Activated CD4-positive, CD25-positive, alpha-beta regulatory T cell (primary cell): ENCODE results near the gene BEGAIN.

Experiments
- DNase-seq, 4 experiments: peaks; one replicate each; lab custom pipeline; 2025; lab: John Stamatoyannopoulos, UW

Gene BEGAIN

DNA sequence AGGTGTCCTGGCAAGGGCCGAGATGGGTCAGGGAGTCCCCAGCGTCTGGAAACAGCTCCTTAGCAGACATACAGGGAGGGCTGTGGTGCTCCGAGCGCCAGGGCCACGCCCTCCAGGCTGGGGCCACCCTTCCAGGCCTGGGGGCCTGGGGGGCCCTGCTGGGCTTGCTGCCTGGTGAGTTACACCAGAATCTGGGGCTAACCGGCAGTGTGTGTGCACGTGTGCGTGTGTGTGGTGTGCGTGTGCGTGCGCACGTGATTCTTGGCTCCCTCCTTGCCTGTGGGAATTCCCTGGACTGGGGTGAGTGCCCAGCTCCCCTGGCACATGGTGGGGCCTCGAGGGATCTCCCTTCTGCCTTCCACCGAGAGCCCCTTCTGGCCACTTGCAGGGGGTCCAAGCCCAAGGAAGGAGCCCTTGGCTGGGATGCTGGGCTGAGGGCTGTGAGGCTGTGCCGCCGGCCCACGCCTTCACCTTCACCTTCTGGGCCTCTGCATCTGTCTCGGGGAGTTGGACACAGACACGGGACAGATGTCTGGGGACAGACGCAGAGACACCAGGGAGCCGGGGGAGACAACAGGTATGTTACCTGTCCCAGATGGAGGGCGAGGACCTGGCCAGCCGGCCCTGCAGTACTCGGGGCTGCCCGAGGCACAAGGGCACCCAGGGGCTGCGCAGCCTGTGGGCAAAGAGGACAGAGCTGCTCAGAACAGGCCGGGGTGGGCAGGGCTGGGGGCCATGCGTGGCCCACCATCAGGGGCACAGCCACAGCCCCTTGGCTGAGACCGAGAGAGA is 37.2 kb downstream of the BEGAIN start:
- DNase-seq = no peak

GRCh38 chr14:100548939-100549338 is 38.3 kb downstream of the BEGAIN start:
- DNase-seq = no peak

DNA sequence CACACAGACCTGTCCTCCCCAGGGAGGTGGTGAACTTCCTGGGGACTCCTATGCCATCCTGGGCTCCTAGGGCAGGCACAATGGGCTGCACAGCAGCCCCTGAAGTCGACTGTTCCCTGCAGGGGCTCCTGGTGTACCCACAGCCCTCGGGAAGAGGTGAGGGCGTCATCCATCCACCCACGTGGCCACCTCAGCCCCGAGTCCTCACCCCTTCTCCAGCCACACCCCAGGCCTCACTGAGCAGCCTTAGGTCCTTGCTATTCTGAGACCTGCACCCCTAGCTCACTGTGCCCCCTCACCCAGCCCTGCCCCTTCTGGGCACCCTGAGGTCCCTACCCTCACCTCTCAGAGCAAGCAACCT is 38.9 kb downstream of the BEGAIN start:
- DNase-seq = no peak

- DNase-seq = no peak
These were observed 39.5 kb downstream of the BEGAIN start for GRCh38 chr14:100547633-100548294.

DNA sequence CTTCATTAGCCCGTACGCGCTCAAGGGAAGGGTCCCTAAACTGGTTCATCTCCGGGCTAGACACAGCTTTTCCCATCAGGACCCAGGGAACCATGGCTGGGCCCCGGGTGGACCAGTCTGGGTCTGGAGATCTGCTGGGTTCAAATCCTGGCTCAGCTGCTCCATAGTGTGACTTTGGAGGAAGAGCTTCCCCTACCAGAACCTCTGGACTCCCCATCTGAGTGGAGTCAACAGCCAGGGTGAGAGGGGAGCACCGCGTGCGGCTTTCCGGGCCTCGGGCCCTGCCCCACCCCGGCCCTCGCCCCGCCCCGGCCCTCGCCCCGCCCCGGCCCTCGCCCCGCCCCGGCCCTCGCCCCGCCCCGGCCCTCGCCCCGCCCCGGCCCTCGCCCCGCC is 41.2 kb downstream of the BEGAIN start:
- peak in 1 of 4 experiments; percentile 40 for DNase-seq

- no peak for DNase-seq
These were observed 41.9 kb downstream of the BEGAIN start for GRCh38 chr14:100545359-100545758.

DNA sequence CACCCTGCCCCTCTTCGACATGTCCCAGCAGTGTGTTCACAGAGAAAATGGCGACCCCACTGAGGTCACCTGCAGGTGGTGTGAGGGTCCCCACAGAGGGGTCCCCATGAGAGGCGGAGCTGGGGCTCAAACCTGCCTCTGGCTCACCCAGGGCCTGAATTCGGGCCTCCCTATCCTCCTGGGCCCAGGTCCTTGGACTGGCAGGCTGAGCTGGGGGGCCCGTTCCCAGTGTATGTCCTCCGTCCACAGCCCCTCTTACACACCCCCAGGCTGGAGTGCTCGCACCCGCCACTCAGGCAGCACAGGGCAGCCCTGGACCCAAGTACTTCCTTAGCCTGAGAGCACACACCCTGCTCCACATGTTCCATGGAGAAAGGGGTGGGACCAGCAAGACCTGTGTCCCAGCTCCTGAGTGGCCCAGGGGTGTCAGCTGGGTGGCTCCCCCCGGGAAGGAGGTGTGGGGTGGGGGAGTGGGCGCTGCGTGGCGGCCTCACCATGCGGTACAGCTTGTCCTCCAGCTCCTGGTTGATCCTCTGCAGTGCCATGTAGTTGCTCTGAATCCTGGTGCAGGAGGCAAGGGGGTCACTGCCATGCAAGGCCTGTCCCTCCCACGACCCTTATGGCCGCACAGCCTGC is 42.6 kb downstream of the BEGAIN start:
- DNase-seq = no peak

- no peak for DNase-seq
These were observed 43.5 kb downstream of the BEGAIN start for GRCh38 chr14:100543471-100544455.

DNA sequence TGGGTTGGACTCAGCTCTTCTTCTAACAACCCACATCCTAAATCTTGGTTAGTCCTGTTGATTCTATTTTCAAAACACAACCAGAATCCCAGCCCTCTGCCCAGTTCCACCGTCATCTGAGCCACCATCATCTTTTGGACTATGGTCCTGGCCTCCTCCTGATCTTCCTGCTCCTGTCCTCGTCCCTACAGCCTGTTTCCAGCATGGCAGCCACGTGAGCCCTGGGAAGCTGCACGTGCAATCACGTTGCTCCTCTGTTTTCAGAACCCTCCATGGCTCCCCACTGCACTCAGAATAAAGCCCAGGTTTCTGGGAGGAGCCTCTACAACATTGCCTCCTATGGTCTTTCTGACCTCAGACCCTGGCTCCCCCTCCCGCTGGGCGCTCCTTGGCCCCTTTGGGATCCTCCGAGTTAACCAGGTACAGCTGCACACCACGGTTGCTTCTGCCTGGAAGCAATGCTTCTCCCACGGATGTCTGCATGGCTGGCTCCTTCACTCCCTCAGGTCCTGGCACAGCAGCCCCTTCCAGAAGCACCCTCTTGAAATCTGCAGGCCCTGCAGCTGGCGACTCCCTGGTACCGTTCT is 44.5 kb downstream of the BEGAIN start:
- DNase-seq = no peak

GRCh38 chr14:100541621-100542560 is 45.3 kb downstream of the BEGAIN start:
- no peak for DNase-seq

- DNase-seq = no peak
These were observed 46.1 kb downstream of the BEGAIN start for GRCh38 chr14:100540926-100541620.

DNA sequence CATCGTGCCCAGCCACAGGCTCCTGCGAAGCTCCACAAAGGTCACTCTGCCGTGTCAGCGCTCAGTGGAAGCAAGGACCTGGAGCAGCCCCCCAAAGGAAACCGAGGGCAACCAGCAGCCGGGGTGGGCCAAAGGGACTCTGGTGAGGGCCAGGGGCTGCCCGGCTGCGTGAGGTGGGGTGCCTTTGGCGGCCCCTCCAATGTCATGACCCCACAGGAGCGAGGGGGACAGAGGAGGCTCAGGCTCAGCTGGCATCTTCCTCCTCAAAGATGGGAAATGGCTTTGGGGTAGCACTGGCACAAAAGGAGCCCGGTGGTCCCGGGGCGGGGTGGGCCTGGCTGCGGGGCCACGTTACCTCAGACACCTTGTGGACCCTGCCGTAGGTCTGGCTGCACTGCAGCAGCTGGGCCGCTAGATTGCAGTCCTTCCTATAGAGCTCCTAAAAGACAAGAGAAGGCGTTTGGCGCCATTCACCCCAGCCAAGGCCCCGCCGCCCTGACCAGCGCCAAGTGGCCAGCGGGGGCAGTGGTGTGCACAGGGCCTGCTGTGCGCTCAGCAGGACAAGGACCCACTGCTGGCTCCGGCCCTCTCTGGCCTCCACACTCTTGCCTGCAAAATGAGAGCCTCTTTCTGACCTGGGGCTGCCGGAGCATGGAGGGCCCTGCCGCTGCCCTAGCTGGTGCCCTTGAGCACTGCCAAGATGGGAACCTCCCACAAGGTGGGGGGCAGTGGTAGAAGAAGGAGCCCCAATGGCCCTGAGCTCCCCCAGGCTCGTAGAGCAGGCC is 46.9 kb downstream of the BEGAIN start:
- DNase-seq = no peak

DNA sequence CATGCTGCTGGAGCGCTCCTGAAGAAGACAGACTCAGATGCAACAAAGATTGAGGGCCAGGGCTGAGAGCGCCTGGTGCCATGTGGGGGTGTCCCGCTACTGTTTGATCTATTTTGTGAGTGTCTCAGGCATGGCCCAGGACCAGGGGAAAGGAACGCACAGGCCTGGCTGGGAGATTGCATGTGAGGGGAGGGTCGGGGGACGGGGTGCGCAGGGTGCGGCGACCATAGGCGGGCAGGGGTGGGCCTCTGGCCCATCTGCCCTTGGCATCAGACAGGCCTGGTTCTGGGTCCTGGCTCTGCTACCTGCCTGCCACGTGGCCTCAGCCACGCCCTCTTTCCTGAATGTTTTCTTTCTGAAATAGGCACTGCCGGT is 47.5 kb downstream of the BEGAIN start:
- no peak for DNase-seq

DNA sequence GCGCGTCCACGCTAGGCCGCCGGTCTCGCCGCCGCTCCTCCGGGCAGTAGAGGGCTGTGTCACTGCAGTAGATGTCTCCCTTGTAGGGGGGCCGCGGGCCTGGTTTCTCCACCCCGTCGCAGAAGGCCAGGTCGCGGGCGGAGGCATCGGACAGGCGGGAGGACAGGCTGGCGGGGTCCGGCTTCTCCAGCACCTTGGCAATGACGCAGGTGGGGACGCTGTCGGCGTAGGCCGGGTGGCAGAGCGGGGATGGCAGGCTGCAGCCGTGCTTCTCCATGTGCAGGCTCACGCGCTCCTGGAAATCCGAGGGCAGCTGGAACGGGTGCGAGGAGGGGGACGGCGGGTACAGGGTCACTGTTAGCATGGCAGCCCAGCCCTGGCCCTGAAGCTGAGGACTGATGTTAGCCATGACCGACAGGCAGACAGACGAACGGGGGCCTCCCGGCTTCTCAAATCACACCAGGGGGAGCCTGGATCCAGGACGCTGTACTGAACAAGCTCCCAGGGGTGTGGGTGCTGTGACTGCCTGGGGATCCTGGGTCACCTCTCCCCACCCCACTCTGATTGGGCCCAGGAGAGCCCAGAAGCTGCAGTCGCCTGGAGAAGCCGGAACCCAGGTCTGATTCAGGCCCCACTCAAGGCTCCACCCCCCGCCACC is 48.1 kb downstream of the BEGAIN start:
- DNase-seq = no peak

DNA sequence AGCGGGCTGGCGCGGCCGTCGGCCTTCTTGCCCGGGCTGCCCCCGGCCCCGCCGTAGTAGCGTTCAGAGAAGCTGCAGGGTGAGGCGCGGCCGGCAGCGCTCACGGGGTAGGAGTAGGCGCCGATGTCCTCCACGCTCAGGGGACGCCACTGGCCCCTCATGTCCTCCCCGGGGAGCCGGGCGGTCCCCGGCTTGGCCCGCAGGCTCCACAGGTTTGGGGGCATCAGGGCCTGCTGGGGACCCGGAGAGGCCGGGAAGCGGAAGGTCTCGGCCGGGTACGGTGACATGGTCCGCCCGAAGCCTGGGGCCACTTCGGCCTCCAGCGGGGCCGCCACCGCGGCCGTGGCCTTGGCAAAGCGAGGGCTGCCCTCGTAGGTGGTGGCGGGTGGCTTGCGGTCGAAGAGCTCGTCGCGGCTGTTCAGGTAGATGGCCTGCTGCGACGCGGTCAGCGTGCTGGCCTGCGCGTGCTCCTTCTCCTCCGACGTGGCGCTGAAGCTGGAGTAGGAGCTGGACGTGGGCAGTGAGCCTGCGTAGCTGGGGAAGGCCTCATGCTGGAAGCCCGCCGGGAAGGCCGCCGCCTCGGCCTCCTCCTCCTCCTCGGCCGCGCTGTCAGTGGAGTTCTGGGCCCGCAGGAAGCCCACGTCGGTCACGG is 48.7 kb downstream of the BEGAIN start:
- no peak for DNase-seq

- no peak for DNase-seq
These were observed 49.5 kb downstream of the BEGAIN start for GRCh38 chr14:100537446-100538350.
